HG03439 (cell line): ENCODE data around the gene SV2B.

ENCODE experiments used
- ATAC-seq: cut with Tn5 transposase; IDR thresholded peaks from one replicate; pipeline ENCODE4 v1.9.1; 2021; ENCODE audit warnings: mild to moderate bottlenecking, moderate library complexity; ENCODE audit not compliant: unreplicated experiment

SV2B gene

GRCh38 chr15:91261345-91261744 lies 161.3 kb downstream of the SV2B start:
- no peak for ATAC-seq

GRCh38 chr15:91263632-91264531 lies 163.8 kb downstream of the SV2B start:
- ATAC-seq = no peak

- no peak for ATAC-seq
Observed at GRCh38 chr15:91264651-91265351, 164.7 kb downstream of the SV2B start.

- ATAC-seq = no peak
Observed at GRCh38 chr15:91265416-91265940, 165.4 kb downstream of the SV2B start.

- no peak for ATAC-seq
Observed at GRCh38 chr15:91268510-91268909, 168.5 kb downstream of the SV2B start.

- no peak for ATAC-seq
Observed at GRCh38 chr15:91270747-91271146, 170.7 kb downstream of the SV2B start.

- no peak for ATAC-seq
Observed at GRCh38 chr15:91271565-91272153, 171.6 kb downstream of the SV2B start.

- ATAC-seq = no peak
Observed at GRCh38 chr15:91275844-91276243, 175.8 kb downstream of the SV2B start.

GRCh38 chr15:91278951-91279350 lies 178.9 kb downstream of the SV2B start:
- ATAC-seq = no peak

- no peak for ATAC-seq
Observed at GRCh38 chr15:91279486-91279885, 179.4 kb downstream of the SV2B start.

GRCh38 chr15:91281947-91282346 lies 181.9 kb downstream of the SV2B start:
- no peak for ATAC-seq

GRCh38 chr15:91282486-91282885 lies 182.4 kb downstream of the SV2B start:
- ATAC-seq = no peak

- no peak for ATAC-seq
Observed at GRCh38 chr15:91283155-91283554, 183.1 kb downstream of the SV2B start.

GRCh38 chr15:91284758-91285466 lies 184.9 kb downstream of the SV2B start:
- ATAC-seq = no peak

- ATAC-seq = no peak
Observed at GRCh38 chr15:91289324-91289723, 189.3 kb downstream of the SV2B start.

GRCh38 chr15:91290553-91290952 lies 190.5 kb downstream of the SV2B start:
- no peak for ATAC-seq

- no peak for ATAC-seq
Observed at GRCh38 chr15:91291673-91292072, 191.6 kb downstream of the SV2B start.

GRCh38 chr15:91294344-91294743 lies 194.3 kb downstream of the SV2B start:
- no peak for ATAC-seq

- ATAC-seq = no peak
Observed at GRCh38 chr15:91294795-91295194, 194.7 kb downstream of the SV2B start.

- ATAC-seq = no peak
Observed at GRCh38 chr15:91298101-91298500, 198.0 kb downstream of the SV2B start.
